Natural killer cell (primary cell): Measurements from ENCODE around the gene GPC1. TPM values are rescaled to one million over a fixed set of nuclear protein-coding genes. Genes with fewer than 3 reads are reported as not detected.

Source experiments
- ATAC-seq, 3 donors: fragments of 150-1000 bp in 2 of 3; fragments of 200-7000 bp in 1 of 3; cut with Tn5 transposase; 1 replicate in 1 of 3; 2 replicates in 2 of 3; pipeline ENCODE4 v1.10.0; 2021; ENCODE audit warnings: mild to moderate bottlenecking in 2 of 3, moderate library complexity in 2 of 3
- DNase-seq, 2 donors: peaks; one replicate each; pipeline versions ENCODE4 v3.0.0 to v3.0.0-alpha.2; 2013 to 2021; ENCODE audit warnings: mixed read lengths in 1 of 2
- H3K27ac ChIP-seq: one replicate; pipeline ENCODE4 v1.5.1; 2013; ENCODE audit warnings: mild to moderate bottlenecking, low read length
- H3K27me3 ChIP-seq: one replicate; pipeline ENCODE4 v1.6.1; 2013; ENCODE audit warnings: low read length; ENCODE audit not compliant: control insufficient read depth, insufficient read depth
- H3K36me3 ChIP-seq: one replicate; pipeline ENCODE4 v1.6.1; 2013; ENCODE audit warnings: low read length; ENCODE audit not compliant: control insufficient read depth, insufficient read depth
- H3K4me1 ChIP-seq: one replicate; pipeline ENCODE4 v1.6.1; 2013; ENCODE audit warnings: low read length; ENCODE audit not compliant: control insufficient read depth, insufficient read depth
- H3K4me3 ChIP-seq: one replicate; pipeline ENCODE4 v1.5.1; 2013; ENCODE audit warnings: low read length
- H3K9me3 ChIP-seq: one replicate; pipeline ENCODE4 v1.6.1; 2013; ENCODE audit warnings: low read length; ENCODE audit not compliant: control insufficient read depth, insufficient read depth
- H3K27ac Mint-ChIP-seq, 2 donors: one replicate each; pipeline ENCODE4 v1.8.0; 2022; ENCODE audit warnings: mild to moderate bottlenecking in 2 of 2, mixed read lengths in 2 of 2, moderate library complexity in 1 of 2
- H3K27me3 Mint-ChIP-seq, 2 donors: one replicate each; pipeline ENCODE4 v1.8.0; 2022; ENCODE audit warnings: low read depth in 2 of 2, mixed read lengths in 2 of 2
- H3K36me3 Mint-ChIP-seq: one replicate; pipeline ENCODE4 v1.8.0; 2022; ENCODE audit warnings: mixed read lengths
- H3K4me1 Mint-ChIP-seq, 2 donors: one replicate each; pipeline ENCODE4 v1.8.0; 2022; ENCODE audit warnings: mixed read lengths in 2 of 2
- H3K4me3 Mint-ChIP-seq: one replicate; pipeline ENCODE4 v1.8.0; 2022; ENCODE audit warnings: mild to moderate bottlenecking, moderate library complexity, mixed read lengths
- H3K9me3 Mint-ChIP-seq, 2 donors: one replicate each; pipeline ENCODE4 v1.8.0; 2022; ENCODE audit warnings: mixed read lengths in 2 of 2
- WGBS: methylation state at CpG from one replicate; pipeline ENCODE4 v1.1.7; 2013; ENCODE audit warnings: missing lambda C conversion rate; ENCODE audit not compliant: insufficient coverage; 5-methylcytosine and 5-hydroxymethylcytosine counted together
- intact Hi-C: fragments of 100-400 bp; cut with micrococcal nuclease; formaldehyde crosslinking; loops from one replicate; pipeline ENCODE4 v1.14.2; 2022
- total RNA-seq, 4 donors: library from RNA; stranded (reverse); fragments of 120-200 nt in 1 of 4; gene quantifications; one replicate each; pipeline versions ENCODE4 v1.2.3 to v1.2.4, GENCODE V29; 2013 to 2022
- TF ChIP-seq, protein P1 (sequence below): fragments of 200-600 bp; IDR thresholded peaks from one replicate; pipeline ENCODE4 v1.8.0; 2022; ENCODE audit warnings: antibody characterized with exemption

GPC1 gene
- total RNA-seq, 3 donors from 2014 or later (not counting 1 experiment from before 2014, with no cell fraction given): 0.79 to 1.4 (median 0.94) TPM

DNA sequence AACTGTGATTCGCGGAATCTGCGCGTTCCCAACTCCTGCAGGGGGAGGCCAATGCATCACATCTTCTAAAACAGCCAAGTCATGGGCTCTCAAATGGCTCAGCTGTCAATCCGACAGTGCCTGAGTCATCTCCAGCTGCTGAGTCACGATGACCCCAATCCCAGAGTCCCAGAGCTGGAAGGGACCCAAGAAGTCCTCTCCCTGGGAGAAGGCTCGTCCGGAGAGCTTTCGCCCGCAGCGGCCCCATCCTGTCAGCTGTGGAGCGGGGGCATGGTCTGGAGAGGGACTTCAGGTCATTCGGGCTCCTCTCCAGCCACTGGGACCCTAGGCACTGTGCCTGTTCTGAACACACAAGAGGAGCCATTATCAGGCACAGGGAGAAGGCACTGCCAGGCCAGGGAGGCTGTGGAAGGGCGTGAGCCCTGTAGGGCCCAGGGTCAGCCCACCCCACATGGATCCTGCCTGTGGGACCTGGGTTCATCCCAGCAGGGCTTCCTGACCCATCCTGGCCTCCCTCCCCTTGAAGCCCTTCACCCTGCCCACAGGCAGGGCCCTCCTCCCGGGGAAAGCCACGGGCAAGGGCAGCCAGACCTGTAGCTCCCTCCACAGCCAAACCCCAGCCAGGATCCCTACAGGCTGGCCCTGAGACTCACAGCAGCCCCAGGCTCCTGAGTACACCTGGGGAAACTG, 47.6 kb upstream of the GPC1 start:
- no peaks in the 10 kb centered on the region for H3K9me3 ChIP-seq
- no peak overlapping the region for H3K27ac ChIP-seq
- H3K4me1 ChIP-seq: peaks cover 8% of the 10 kb centered on the region
- TF ChIP-seq, protein P1, sequence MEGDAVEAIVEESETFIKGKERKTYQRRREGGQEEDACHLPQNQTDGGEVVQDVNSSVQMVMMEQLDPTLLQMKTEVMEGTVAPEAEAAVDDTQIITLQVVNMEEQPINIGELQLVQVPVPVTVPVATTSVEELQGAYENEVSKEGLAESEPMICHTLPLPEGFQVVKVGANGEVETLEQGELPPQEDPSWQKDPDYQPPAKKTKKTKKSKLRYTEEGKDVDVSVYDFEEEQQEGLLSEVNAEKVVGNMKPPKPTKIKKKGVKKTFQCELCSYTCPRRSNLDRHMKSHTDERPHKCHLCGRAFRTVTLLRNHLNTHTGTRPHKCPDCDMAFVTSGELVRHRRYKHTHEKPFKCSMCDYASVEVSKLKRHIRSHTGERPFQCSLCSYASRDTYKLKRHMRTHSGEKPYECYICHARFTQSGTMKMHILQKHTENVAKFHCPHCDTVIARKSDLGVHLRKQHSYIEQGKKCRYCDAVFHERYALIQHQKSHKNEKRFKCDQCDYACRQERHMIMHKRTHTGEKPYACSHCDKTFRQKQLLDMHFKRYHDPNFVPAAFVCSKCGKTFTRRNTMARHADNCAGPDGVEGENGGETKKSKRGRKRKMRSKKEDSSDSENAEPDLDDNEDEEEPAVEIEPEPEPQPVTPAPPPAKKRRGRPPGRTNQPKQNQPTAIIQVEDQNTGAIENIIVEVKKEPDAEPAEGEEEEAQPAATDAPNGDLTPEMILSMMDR: no peak
- ATAC-seq (no peak), DNase-seq (no peak)
- WGBS: 81% methylated on average over 16 of the region's 16 CpGs
- Mint-ChIP-seq H3K27me3 (no peaks in the 10 kb centered on the region), H3K27ac (no peak overlapping the region), H3K4me1 (peaks cover 6% of the 10 kb centered on the region in 2 donors), H3K36me3 (no peaks in the 10 kb centered on the region), H3K4me3 (no peak overlapping the region), H3K9me3 (no peaks in the 10 kb centered on the region)
- H3K36me3 ChIP-seq: no peaks in the 10 kb centered on the region
- H3K4me3 ChIP-seq: no peak overlapping the region
- no peaks in the 10 kb centered on the region for H3K27me3 ChIP-seq
- intact Hi-C loops: no loop called here

DNA sequence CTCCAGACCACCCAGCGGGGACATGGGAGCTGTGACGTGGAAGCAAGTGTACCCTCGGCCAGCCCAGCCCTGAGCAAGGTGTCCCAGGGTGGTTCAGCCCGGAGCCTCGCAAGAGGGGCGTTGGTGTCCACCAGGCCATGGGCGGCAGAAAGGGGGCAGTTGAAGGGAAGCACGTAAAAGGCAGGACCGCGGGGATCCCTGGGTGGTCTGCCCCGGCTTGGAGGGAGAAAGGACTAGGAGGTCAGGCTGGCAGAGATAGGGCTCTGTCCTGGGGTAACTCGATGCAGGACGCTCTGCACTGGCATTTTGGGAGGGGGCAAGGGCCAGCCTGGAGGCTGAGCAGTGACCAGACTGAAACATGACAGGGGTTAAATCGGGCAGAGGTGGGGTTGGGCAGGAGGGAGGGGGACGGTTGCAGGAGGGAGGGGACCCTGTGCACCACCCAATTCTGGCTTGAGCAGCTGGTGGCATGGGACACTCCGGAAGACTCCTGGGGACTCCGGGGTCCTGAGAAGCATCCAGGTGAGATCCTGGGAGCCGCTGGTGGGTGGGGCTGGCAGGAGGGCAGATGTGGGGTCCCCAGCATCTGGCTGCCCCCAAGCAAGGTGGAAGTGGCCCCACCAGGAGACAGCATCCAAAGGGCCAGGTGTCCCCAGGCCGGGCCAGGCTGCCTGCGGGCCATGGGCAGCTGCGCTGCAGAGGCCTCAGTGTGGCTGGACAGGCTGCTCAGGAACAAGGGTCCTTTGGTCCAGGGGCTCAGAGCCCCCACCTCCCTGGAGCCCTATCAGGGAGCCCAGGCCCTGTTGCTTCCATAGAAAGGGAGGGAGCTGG, 46.8 kb upstream of the GPC1 start:
- Histone ChIP-seq H3K4me1 (peaks cover 10% of the 10 kb centered on the region), H3K27ac (no peak overlapping the region), H3K9me3 (no peaks in the 10 kb centered on the region), H3K4me3 (no peak overlapping the region), H3K36me3 (no peaks in the 10 kb centered on the region), H3K27me3 (no peaks in the 10 kb centered on the region)
- H3K27me3 Mint-ChIP-seq: no peaks in the 10 kb centered on the region
- no peak overlapping the region for H3K4me3 Mint-ChIP-seq
- 91% methylated on average over 21 of the region's 21 CpGs for WGBS
- no peaks in the 10 kb centered on the region for H3K36me3 Mint-ChIP-seq
- DNase-seq: no peak
- TF ChIP-seq, protein P1: no peak
- peaks cover 7 to 9% of the 10 kb centered on the region in 2 donors for H3K4me1 Mint-ChIP-seq
- ATAC-seq: no peak
- intact Hi-C loops: no loop called here
- no peaks in the 10 kb centered on the region for H3K9me3 Mint-ChIP-seq
- no peak overlapping the region for H3K27ac Mint-ChIP-seq

DNA sequence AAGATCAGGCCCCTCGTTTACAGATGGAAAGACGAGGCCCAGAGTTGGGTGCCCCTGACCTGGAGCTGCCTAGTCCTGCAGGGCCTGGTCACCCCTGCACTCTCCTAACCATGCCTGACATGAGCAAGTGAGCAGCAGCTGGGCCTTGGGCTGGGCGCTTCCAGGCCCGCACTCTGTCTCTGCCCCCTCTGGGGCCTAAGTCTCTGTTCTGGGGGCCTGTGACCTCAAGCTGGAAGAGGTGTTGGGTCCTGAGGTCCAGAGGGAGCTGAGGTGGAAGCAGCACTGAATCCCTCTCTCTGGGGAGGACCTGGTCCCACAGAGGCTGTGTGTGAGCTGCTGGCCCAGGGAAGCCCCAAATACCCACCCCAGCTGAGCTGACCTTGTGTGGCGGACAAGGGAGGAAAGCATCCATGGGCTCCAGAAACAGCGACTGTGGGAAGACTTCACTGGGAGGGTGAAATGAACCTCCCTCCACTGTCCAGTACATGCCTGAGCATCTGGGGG, 46.1 kb upstream of the GPC1 start:
- no peak overlapping the region for H3K27ac Mint-ChIP-seq
- 95% methylated on average over 6 of the region's 6 CpGs for WGBS
- no peak for DNase-seq
- H3K27me3 Mint-ChIP-seq: no peaks in the 10 kb centered on the region
- H3K36me3 ChIP-seq: no peaks in the 10 kb centered on the region
- H3K4me3 ChIP-seq: no peak overlapping the region
- no peaks in the 10 kb centered on the region for H3K27me3 ChIP-seq
- peaks cover 10% of the 10 kb centered on the region for H3K4me1 ChIP-seq
- intact Hi-C loops: no loop called here
- H3K4me1 Mint-ChIP-seq: peaks cover 7 to 9% of the 10 kb centered on the region in 2 donors
- H3K27ac ChIP-seq: no peak overlapping the region
- no peaks in the 10 kb centered on the region for H3K36me3 Mint-ChIP-seq
- no peak overlapping the region for H3K4me3 Mint-ChIP-seq
- TF ChIP-seq, protein P1: no peak
- ATAC-seq: no peak
- H3K9me3 ChIP-seq: no peaks in the 10 kb centered on the region
- no peaks in the 10 kb centered on the region for H3K9me3 Mint-ChIP-seq
